ENCODE measurements around the gene ESPNL.

ESPNL gene

GRCh38 chr2:238081150-238081549 lies 19.0 kb upstream of the ESPNL start:
- no peaks in the 10 kb centered on the region for H3K27me3 ChIP-seq (ENCODE audit: insufficient read depth, low read length)
- H3K14ac ChIP-seq (ENCODE audit: low read length): no peak overlapping the region
- no peaks in the 10 kb centered on the region for H3K79me1 ChIP-seq (ENCODE audit: low read length)
- H3K79me2 ChIP-seq (ENCODE audit: control insufficient read depth, insufficient read depth, low read length, poor library complexity): no peaks in the 10 kb centered on the region
- DNase-seq: no peak
- H2BK120ac ChIP-seq (ENCODE audit: insufficient read depth, low read length, poor library complexity): no peak overlapping the region
- peaks cover 16 to 20% of the 10 kb centered on the region in 2 experiments for H3K36me3 ChIP-seq (ENCODE audit: control insufficient read depth in 1 of 2, insufficient read depth in 2 of 2, low read length in 2 of 2)
- H3K4ac ChIP-seq (ENCODE audit: low read depth, low read length): no peak overlapping the region
- H4K8ac ChIP-seq (ENCODE audit: low read depth, low read length): no peak overlapping the region
- H3K4me1 ChIP-seq (ENCODE audit: control insufficient read depth in 1 of 2, insufficient read depth in 2 of 2, low read length in 2 of 2): no peaks in the 10 kb centered on the region
- no peak overlapping the region for H3K9ac ChIP-seq (ENCODE audit: low read length)
- H3K23ac ChIP-seq (ENCODE audit: low read length): no peak overlapping the region
- no peak overlapping the region for H2BK12ac ChIP-seq (ENCODE audit: low read length)
- no peak overlapping the region for H3K4me2 ChIP-seq (ENCODE audit: low read length)
- no peaks in the 10 kb centered on the region for H3K9me3 ChIP-seq (ENCODE audit: insufficient read depth, low read depth, low read length)
- no peak overlapping the region for H3K18ac ChIP-seq (ENCODE audit: low read length)
- H2BK5ac ChIP-seq (ENCODE audit: low read depth, low read length, poor library complexity): no peak overlapping the region
- no peak overlapping the region for H2AFZ ChIP-seq (ENCODE audit: insufficient read depth, low read length, poor library complexity)
- no CpG with 5 or more reads among the region's 13 CpGs for WGBS (ENCODE audit: extremely low coverage, insufficient coverage, insufficient read length)
- no peak overlapping the region for H3K4me3 ChIP-seq (ENCODE audit: low read depth, low read length)
- H4K12ac ChIP-seq (ENCODE audit: low read depth, low read length): no peak overlapping the region
- no peak overlapping the region for H3K27ac ChIP-seq (ENCODE audit: low read depth, low read length)
- no peak overlapping the region for H4K91ac ChIP-seq (ENCODE audit: low read depth, low read length)
- no peak overlapping the region for H2AK5ac ChIP-seq (ENCODE audit: low read length)

- Histone ChIP-seq H4K91ac (ENCODE audit: low read depth, low read length) (no peak overlapping the region), H2BK120ac (ENCODE audit: insufficient read depth, low read length, poor library complexity) (no peak overlapping the region), H3K18ac (ENCODE audit: low read length) (no peak overlapping the region), H3K4me3 (ENCODE audit: low read depth, low read length) (no peak overlapping the region), H3K27me3 (ENCODE audit: insufficient read depth, low read length) (no peaks in the 10 kb centered on the region), H3K4ac (ENCODE audit: low read depth, low read length) (no peak overlapping the region), H3K36me3 (ENCODE audit: control insufficient read depth in 1 of 2, insufficient read depth in 2 of 2, low read length in 2 of 2) (peaks cover 16 to 20% of the 10 kb centered on the region in 2 experiments), H2AK5ac (ENCODE audit: low read length) (no peak overlapping the region), H2AFZ (ENCODE audit: insufficient read depth, low read length, poor library complexity) (no peak overlapping the region), H3K4me2 (ENCODE audit: low read length) (no peak overlapping the region), H3K23ac (ENCODE audit: low read length) (no peak overlapping the region), H3K9ac (ENCODE audit: low read length) (no peak overlapping the region), H3K9me3 (ENCODE audit: insufficient read depth, low read depth, low read length) (no peaks in the 10 kb centered on the region), H2BK5ac (ENCODE audit: low read depth, low read length, poor library complexity) (no peak overlapping the region), H2BK12ac (ENCODE audit: low read length) (no peak overlapping the region), H3K27ac (ENCODE audit: low read depth, low read length) (no peak overlapping the region), H3K14ac (ENCODE audit: low read length) (no peak overlapping the region), H4K12ac (ENCODE audit: low read depth, low read length) (no peak overlapping the region), H3K79me1 (ENCODE audit: low read length) (no peaks in the 10 kb centered on the region), H3K4me1 (ENCODE audit: control insufficient read depth in 1 of 2, insufficient read depth in 2 of 2, low read length in 2 of 2) (no peaks in the 10 kb centered on the region), H4K8ac (ENCODE audit: low read depth, low read length) (no peak overlapping the region), H3K79me2 (ENCODE audit: control insufficient read depth, insufficient read depth, low read length, poor library complexity) (no peaks in the 10 kb centered on the region)
- DNase-seq: no peak
- no CpG with 5 or more reads among the region's 16 CpGs for WGBS (ENCODE audit: extremely low coverage, insufficient coverage, insufficient read length)
Measured at GRCh38 chr2:238081561-238081960, 18.6 kb upstream of the ESPNL start.

- no CpG with 5 or more reads among the region's 17 CpGs for WGBS (ENCODE audit: extremely low coverage, insufficient coverage, insufficient read length)
- Histone ChIP-seq H2BK5ac (ENCODE audit: low read depth, low read length, poor library complexity) (no peak overlapping the region), H2AK5ac (ENCODE audit: low read length) (no peak overlapping the region), H3K4me3 (ENCODE audit: low read depth, low read length) (no peak overlapping the region), H3K9me3 (ENCODE audit: insufficient read depth, low read depth, low read length) (no peaks in the 10 kb centered on the region), H3K9ac (ENCODE audit: low read length) (no peak overlapping the region), H3K4me1 (ENCODE audit: control insufficient read depth in 1 of 2, insufficient read depth in 2 of 2, low read length in 2 of 2) (no peaks in the 10 kb centered on the region), H4K91ac (ENCODE audit: low read depth, low read length) (no peak overlapping the region), H4K12ac (ENCODE audit: low read depth, low read length) (no peak overlapping the region), H3K18ac (ENCODE audit: low read length) (no peak overlapping the region), H4K8ac (ENCODE audit: low read depth, low read length) (no peak overlapping the region), H2BK12ac (ENCODE audit: low read length) (no peak overlapping the region), H3K79me2 (ENCODE audit: control insufficient read depth, insufficient read depth, low read length, poor library complexity) (no peaks in the 10 kb centered on the region), H3K27ac (ENCODE audit: low read depth, low read length) (no peak overlapping the region), H3K36me3 (ENCODE audit: control insufficient read depth in 1 of 2, insufficient read depth in 2 of 2, low read length in 2 of 2) (peaks cover 16 to 20% of the 10 kb centered on the region in 2 experiments), H3K27me3 (ENCODE audit: insufficient read depth, low read length) (no peaks in the 10 kb centered on the region), H3K4ac (ENCODE audit: low read depth, low read length) (no peak overlapping the region), H3K23ac (ENCODE audit: low read length) (no peak overlapping the region), H2AFZ (ENCODE audit: insufficient read depth, low read length, poor library complexity) (no peak overlapping the region), H3K79me1 (ENCODE audit: low read length) (no peaks in the 10 kb centered on the region), H3K14ac (ENCODE audit: low read length) (no peak overlapping the region), H2BK120ac (ENCODE audit: insufficient read depth, low read length, poor library complexity) (no peak overlapping the region), H3K4me2 (ENCODE audit: low read length) (no peak overlapping the region)
- no peak for DNase-seq
Measured at GRCh38 chr2:238082151-238082550, 18.0 kb upstream of the ESPNL start.

GRCh38 chr2:238082827-238083226 lies 17.3 kb upstream of the ESPNL start:
- no CpG with 5 or more reads among the region's 7 CpGs for WGBS (ENCODE audit: extremely low coverage, insufficient coverage, insufficient read length)

More at GRCh38 chr2:238082827-238083226, 17.3 kb upstream of the ESPNL start:
- Histone ChIP-seq H2AK5ac (ENCODE audit: low read length) (no peak overlapping the region), H3K23ac (ENCODE audit: low read length) (no peak overlapping the region), H2BK12ac (ENCODE audit: low read length) (no peak overlapping the region), H3K4me3 (ENCODE audit: low read depth, low read length) (no peak overlapping the region), H3K79me1 (ENCODE audit: low read length) (no peaks in the 10 kb centered on the region), H2BK120ac (ENCODE audit: insufficient read depth, low read length, poor library complexity) (no peak overlapping the region), H3K27me3 (ENCODE audit: insufficient read depth, low read length) (no peaks in the 10 kb centered on the region), H3K4ac (ENCODE audit: low read depth, low read length) (no peak overlapping the region), H3K27ac (ENCODE audit: low read depth, low read length) (no peak overlapping the region), H3K79me2 (ENCODE audit: control insufficient read depth, insufficient read depth, low read length, poor library complexity) (no peaks in the 10 kb centered on the region), H4K12ac (ENCODE audit: low read depth, low read length) (no peak overlapping the region), H3K9me3 (ENCODE audit: insufficient read depth, low read depth, low read length) (no peaks in the 10 kb centered on the region), H3K18ac (ENCODE audit: low read length) (no peak overlapping the region), H3K4me1 (ENCODE audit: control insufficient read depth in 1 of 2, insufficient read depth in 2 of 2, low read length in 2 of 2) (no peaks in the 10 kb centered on the region), H3K36me3 (ENCODE audit: control insufficient read depth in 1 of 2, insufficient read depth in 2 of 2, low read length in 2 of 2) (peaks cover 16 to 20% of the 10 kb centered on the region in 2 experiments), H2AFZ (ENCODE audit: insufficient read depth, low read length, poor library complexity) (no peak overlapping the region), H3K4me2 (ENCODE audit: low read length) (no peak overlapping the region), H3K14ac (ENCODE audit: low read length) (no peak overlapping the region), H4K91ac (ENCODE audit: low read depth, low read length) (no peak overlapping the region), H2BK5ac (ENCODE audit: low read depth, low read length, poor library complexity) (no peak overlapping the region), H4K8ac (ENCODE audit: low read depth, low read length) (no peak overlapping the region), H3K9ac (ENCODE audit: low read length) (no peak overlapping the region)
- no peak for DNase-seq

All from trophoblast cell (in vitro differentiated cells and primary cell).